K562 (cell line): ENCODE measurements around the gene ZNF433. TPM values are rescaled to one million over a fixed set of nuclear protein-coding genes. Genes with fewer than 3 reads are reported as not detected.
A peak's percentile ranks its signal among the peaks of the same experiment; 100 is the strongest.
"Not testable (repeated sequence)": the region's sequence is repeated elsewhere in the genome, so short reads cannot be mapped to it uniquely, and the experiment has no call there.

ENCODE experiments used
- ATAC-seq: fragments of 200-7000 bp; cut with Tn5 transposase; 3 replicates; pipeline ENCODE4 v1.9.1; 2020; ENCODE audit warnings: moderate library complexity
- BruUV-seq: library from RNA; stranded (reverse); fragments of 400-500 nt; replicated peaks from 2 replicates; lab custom pipeline; 2021; lab: Mats Ljungman, UMichigan
- CTCF ChIA-PET: fragments of 300-600 bp; formaldehyde crosslinking; extraction: SDS; loops from one replicate; lab custom pipeline; 2021; ENCODE audit warnings: low intra/inter-chr PET ratio; lab: Yijun Ruan, JAX
- POLR2A ChIA-PET: fragments of 300-600, 350-650 bp; sonication (Branson Sonifier 250); formaldehyde crosslinking; extraction: SDS; loops from one replicate; lab custom pipeline; 2021; ENCODE audit warnings: antibody characterized with exemption, inconsistent platforms; lab: Yijun Ruan, JAX
- DNase-seq, 4 experiments: peaks; one replicate each; pipeline versions ENCODE4 v3.0.0 to v3.0.0-alpha.2; 2011 to 2018; ENCODE audit warnings: low spot score in 3 of 4, mixed read lengths in 3 of 4; ENCODE audit errors: extremely low read depth in 1 of 4
- FAIRE-seq: peaks from 2 replicates; lab custom pipeline; 2011; peaks lifted over from hg19 to GRCh38; lab: Jason Lieb, UNC
- H2AFZ ChIP-seq: 2 replicates; pipeline ENCODE4 v1.6.0; 2011; ENCODE audit warnings: low read depth, low read length, control low read depth, inconsistent platforms
- H3K27ac ChIP-seq: fragments of 200-600 bp; 3 replicates; pipeline ENCODE4 v1.8.0; 2011; ENCODE audit warnings: low read depth, mild to moderate bottlenecking, control low read depth, inconsistent platforms, low read length, moderate library complexity, mixed read lengths; ENCODE audit errors: extremely low read depth
- H3K27me3 ChIP-seq, 2 experiments: fragments of 300-600 bp in 1 of 2; 2 replicates in 1 of 2; 3 replicates in 1 of 2; pipeline versions ENCODE4 v1.6.0 to v1.8.0; 2011; ENCODE audit warnings: inconsistent platforms in 2 of 2, low read length in 2 of 2, mild to moderate bottlenecking in 1 of 2, mixed read lengths in 1 of 2, moderate library complexity in 1 of 2; ENCODE audit not compliant: control insufficient read depth in 2 of 2, insufficient read depth in 2 of 2
- H3K36me3 ChIP-seq: fragments of 300-600 bp; 3 replicates; pipeline ENCODE4 v1.8.0; 2011; ENCODE audit warnings: mild to moderate bottlenecking, low read length, inconsistent platforms; ENCODE audit not compliant: control insufficient read depth, insufficient read depth
- H3K4me1 ChIP-seq, 2 experiments: fragments of 200-600 bp in 1 of 2; replicated peaks in 1 of 2; 2 replicates in 1 of 2; 3 replicates in 1 of 2; pipeline versions ENCODE4 v1.5.1 to v1.8.0; 2011; ENCODE audit warnings: inconsistent platforms in 2 of 2, low read length in 2 of 2, mild to moderate bottlenecking in 1 of 2, mixed read lengths in 1 of 2, moderate library complexity in 1 of 2; ENCODE audit not compliant: control insufficient read depth in 2 of 2, insufficient read depth in 2 of 2
- H3K4me2 ChIP-seq: 2 replicates; pipeline ENCODE4 v1.6.1; 2011; ENCODE audit warnings: low read length, control low read depth, inconsistent platforms, mixed read lengths; ENCODE audit not compliant: insufficient read depth
- H3K4me3 ChIP-seq: fragments of 200-600 bp; sonication (generic), shearing (Covaris generic); 2 replicates; pipeline ENCODE4 v1.5.1; 2016; ENCODE audit warnings: control low read depth, inconsistent platforms
- H3K79me2 ChIP-seq: fragments of 200-600 bp; 3 replicates; pipeline ENCODE4 v1.8.0; 2011; ENCODE audit warnings: low read length, inconsistent platforms; ENCODE audit not compliant: control insufficient read depth, insufficient read depth
- H3K9ac ChIP-seq, 2 experiments: 2 replicates each; pipeline versions ENCODE4 v1.6.0 to v1.6.1; 2011; ENCODE audit warnings: low read depth in 2 of 2, low read length in 2 of 2, control low read depth in 1 of 2, inconsistent platforms in 1 of 2, mild to moderate bottlenecking in 1 of 2, mixed read lengths in 1 of 2; ENCODE audit not compliant: insufficient read depth in 1 of 2
- H3K9me1 ChIP-seq: one replicate; pipeline ENCODE4 v1.6.0; 2011; ENCODE audit warnings: inconsistent platforms, mild to moderate bottlenecking, low read length, moderate library complexity; ENCODE audit not compliant: control insufficient read depth, insufficient read depth
- H3K9me3 ChIP-seq: replicated peaks from 2 replicates; pipeline ENCODE4 v1.5.1; 2011; ENCODE audit warnings: low read depth, low read length, inconsistent platforms; ENCODE audit not compliant: control insufficient read depth, insufficient read depth
- H4K20me1 ChIP-seq: replicated peaks from 2 replicates; pipeline ENCODE4 v1.6.1; 2011; ENCODE audit warnings: low read length, inconsistent platforms, mixed read lengths; ENCODE audit not compliant: control insufficient read depth, insufficient read depth
- CBX1 ChIP-seq: sonication (generic); IDR thresholded peaks from 2 replicates; pipeline ENCODE4 v1.6.1; 2016; ENCODE audit warnings: antibody characterized with exemption, low read depth, mild to moderate bottlenecking
- CBX5 ChIP-seq: IDR thresholded peaks from 2 replicates; pipeline ENCODE4 v1.6.1; 2014; ENCODE audit warnings: low read depth, borderline replicate concordance
- RBM25 ChIP-seq: fragments of 200-400 bp; formaldehyde crosslinking; IDR thresholded peaks from 2 replicates; pipeline ENCODE4 v1.6.1; 2018; ENCODE audit warnings: low read length, low read depth, moderate library complexity; ENCODE audit not compliant: severe bottlenecking
- SOX6 ChIP-seq: fragments of 450-650 bp; IDR thresholded peaks from 2 replicates; pipeline ENCODE4 v1.6.1; 2014; ENCODE audit warnings: mild to moderate bottlenecking
- TRIM24 ChIP-seq, 2 experiments: fragments of 450-650 bp; IDR thresholded peaks; 2 replicates each; pipeline ENCODE4 v1.6.1; 2016
- ZNF24 ChIP-seq: fragments of 450-650 bp; IDR thresholded peaks from 2 replicates; pipeline ENCODE4 v1.6.1; 2016
- ZNF274 ChIP-seq: IDR thresholded peaks from 2 replicates; pipeline ENCODE4 v1.6.1; 2011; ENCODE audit warnings: low read depth, mild to moderate bottlenecking, low read length, moderate library complexity, borderline replicate concordance
- ZNF75A ChIP-seq: fragments of 450-650 bp; formaldehyde crosslinking; IDR thresholded peaks from 2 replicates; pipeline ENCODE4 v1.4.0; 2020; ENCODE audit warnings: mild to moderate bottlenecking
- WGBS: fragments of 100-300 bp; shearing (Covaris generic); methylation state at CpG from one replicate; pipeline ENCODE4 v1.1.6; 2016; ENCODE audit warnings: low coverage, mixed read lengths; ENCODE audit not compliant: insufficient coverage; ENCODE audit errors: missing lambda C conversion rate; 5-methylcytosine and 5-hydroxymethylcytosine counted together
- in situ Hi-C: fragments of 300-500 bp; cut with MboI; formaldehyde crosslinking; loops from 4 replicates; pipeline ENCODE4 v1.15.0; 2018; ENCODE audit warnings: inconsistent platforms, mixed read lengths
- intact Hi-C: fragments of 100-400 bp; cut with micrococcal nuclease; formaldehyde crosslinking; loops from 2 replicates; pipeline ENCODE4 v1.14.2; 2022
- polyA plus RNA-seq, 8 experiments: library from polyadenylated mRNA; depleted of rRNA in 4 of 8; stranded (reverse) in 5 of 8; unstranded in 3 of 8; fragments of >200 nt; fragmentation: Nextera tagmentation in 2 of 8; fragmentation: Illumina TruSeq in 1 of 8; extraction: Ambion mirVana in 2 of 8; extraction: Trizol in 1 of 8; gene quantifications; 2 replicates each; pipeline versions ENCODE4 v1.2.1 to v1.2.3, GENCODE V29; 2011 to 2014; ENCODE audit warnings: inconsistent platforms in 1 of 8, missing spikeins in 1 of 8
- total RNA-seq, 7 experiments: library from RNA; depleted of rRNA in 6 of 7; stranded (reverse); fragments of >200 nt in 6 of 7; fragmentation: Illumina TruSeq in 2 of 7; extraction: Trizol in 2 of 7; gene quantifications; 2 replicates each; pipeline versions ENCODE4 v1.2.1 to v1.2.3, GENCODE V29; 2011 to 2021; ENCODE audit warnings: low replicate concordance in 1 of 7
- TF ChIP-seq, protein P1 (sequence below): fragments of 450-650 bp; IDR thresholded peaks from 2 replicates; pipeline ENCODE4 v1.6.1; 2018; ENCODE audit warnings: mild to moderate bottlenecking, low read depth; ENCODE audit not compliant: partially characterized antibody

The ZNF433 gene
- total and polyA plus RNA-seq, 9 of the 15 experiments (the other 6 are each of a cell fraction or from before 2014, with no cell fraction given), result 2.0 to 4.1 (median 2.9) TPM

DNA sequence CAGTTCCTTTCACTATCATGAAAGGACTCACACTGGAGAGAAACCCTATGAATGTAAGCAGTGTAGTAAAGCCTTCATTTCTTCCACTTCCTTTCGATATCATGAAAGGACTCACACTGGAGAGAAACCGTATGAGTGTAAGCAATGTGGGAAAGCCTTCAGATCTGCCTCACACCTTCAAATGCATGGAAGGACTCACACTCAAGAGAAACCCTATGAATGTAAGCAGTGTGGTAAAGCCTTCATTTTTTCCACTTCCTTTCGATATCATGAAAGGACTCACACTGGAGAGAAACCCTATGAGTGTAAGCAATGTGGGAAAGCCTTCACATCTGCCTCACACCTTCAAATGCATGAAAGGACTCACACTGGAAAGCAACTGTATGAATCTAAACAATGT lies 40.9 kb upstream of the ZNF433 start:
- Histone ChIP-seq H3K36me3 (peaks cover 30% of the 10 kb centered on the region), H3K9me3 (peaks cover 38% of the 10 kb centered on the region)
- peak; percentile 32 for TF ChIP-seq RBM25
- TF ChIP-seq ZNF24, result peak; percentile 60
- TF ChIP-seq, protein P1, sequence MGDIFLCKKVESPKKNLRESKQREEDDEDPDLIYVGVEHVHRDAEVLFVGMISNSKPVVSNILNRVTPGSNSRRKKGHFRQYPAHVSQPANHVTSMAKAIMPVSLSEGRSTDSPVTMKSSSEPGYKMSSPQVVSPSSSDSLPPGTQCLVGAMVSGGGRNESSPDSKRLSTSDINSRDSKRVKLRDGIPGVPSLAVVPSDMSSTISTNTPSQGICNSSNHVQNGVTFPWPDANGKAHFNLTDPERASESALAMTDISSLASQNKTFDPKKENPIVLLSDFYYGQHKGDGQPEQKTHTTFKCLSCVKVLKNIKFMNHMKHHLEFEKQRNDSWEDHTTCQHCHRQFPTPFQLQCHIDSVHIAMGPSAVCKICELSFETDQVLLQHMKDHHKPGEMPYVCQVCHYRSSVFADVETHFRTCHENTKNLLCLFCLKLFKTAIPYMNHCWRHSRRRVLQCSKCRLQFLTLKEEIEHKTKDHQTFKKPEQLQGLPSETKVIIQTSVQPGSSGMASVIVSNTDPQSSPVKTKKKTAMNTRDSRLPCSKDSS, result peak; percentile 82
- peak; percentile 81 for TF ChIP-seq ZNF274
- peak in 1 of 2 experiments; percentile 41; a peak in 1 of 4 replicates for TF ChIP-seq TRIM24 (IDR thresholded peaks at IDR 0.05)
- TF ChIP-seq ZNF75A (CRISPR knock-in tag), result peak; percentile 94
- TF ChIP-seq CBX5, result peak; percentile 21; the same call in 1 of the 2 replicates
- peak; percentile 20; the same call in 1 of the 2 replicates for TF ChIP-seq CBX1
- peak; percentile 38; the same call in 1 of the 2 replicates for TF ChIP-seq SOX6
- H3K4me1 ChIP-seq, CTCF ChIA-PET, H3K79me2 ChIP-seq, ATAC-seq, H4K20me1 ChIP-seq, H3K4me2 ChIP-seq, FAIRE-seq, POLR2A ChIA-PET, H3K9ac ChIP-seq, DNase-seq, in situ Hi-C loops, BruUV-seq, H3K4me3 ChIP-seq, H3K27me3 ChIP-seq, H3K9me1 ChIP-seq, intact Hi-C loops, H3K27ac ChIP-seq, H2AFZ ChIP-seq: not testable (repeated sequence)
- WGBS, result 28% methylated on average over 3 of the region's 3 CpGs
